Activated CD4-positive, alpha-beta T cell treated with anti-CD3 and anti-CD28 coated beads, Interleukin-2, amount 50 U/mL, for 48 hours (primary cell): ENCODE results near the gene TMC6.
"Not testable (repeated sequence)": the region's sequence is repeated elsewhere in the genome, so short reads cannot be mapped to it uniquely, and the experiment has no call there.

Source experiments
- DNase-seq, 2 experiments: peaks; one replicate each; pipeline ENCODE4 v3.0.0-alpha.2; 2020

The TMC6 gene

DNA sequence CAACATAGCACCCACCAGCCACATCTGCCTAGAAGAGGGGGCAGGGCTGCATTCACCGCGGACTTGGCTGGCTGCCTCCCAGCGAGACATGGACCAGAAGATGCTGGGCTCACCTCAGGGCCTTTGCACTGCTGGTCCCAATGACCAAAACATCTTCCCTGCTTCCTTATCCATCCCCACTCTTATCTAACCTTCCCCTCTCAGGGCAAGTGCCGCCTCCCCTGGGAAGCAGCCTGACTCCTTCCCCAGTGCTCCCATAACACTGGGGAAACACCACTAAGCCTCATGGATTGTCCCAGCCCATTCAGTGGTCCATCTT, 5.7 kb downstream of the TMC6 start:
- DNase-seq = no peak

- DNase-seq = no peak
Measured at GRCh38 chr17:78122216-78122930, 6.2 kb downstream of the TMC6 start.

DNA sequence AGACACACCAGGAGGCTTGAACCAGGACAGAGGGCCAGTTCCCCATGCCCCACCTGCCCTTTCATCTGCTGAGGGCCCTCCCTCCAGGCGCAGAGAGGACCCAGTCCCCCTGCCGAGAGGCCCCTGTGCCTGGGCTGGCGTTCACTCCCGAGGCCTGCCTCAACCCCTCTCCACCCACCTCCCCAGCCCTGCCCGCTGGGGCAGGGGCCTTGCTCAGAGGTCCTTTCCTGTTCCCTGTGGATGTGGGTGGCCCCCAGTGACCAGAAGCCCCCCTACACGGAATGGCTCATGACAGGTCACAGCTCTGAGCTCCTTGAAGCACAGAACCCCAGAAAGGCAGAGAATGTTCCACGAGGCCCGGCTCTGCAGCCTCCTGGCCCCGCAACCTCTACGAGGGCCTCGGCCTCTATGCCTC, 6.7 kb downstream of the TMC6 start:
- DNase-seq = no peak

DNA sequence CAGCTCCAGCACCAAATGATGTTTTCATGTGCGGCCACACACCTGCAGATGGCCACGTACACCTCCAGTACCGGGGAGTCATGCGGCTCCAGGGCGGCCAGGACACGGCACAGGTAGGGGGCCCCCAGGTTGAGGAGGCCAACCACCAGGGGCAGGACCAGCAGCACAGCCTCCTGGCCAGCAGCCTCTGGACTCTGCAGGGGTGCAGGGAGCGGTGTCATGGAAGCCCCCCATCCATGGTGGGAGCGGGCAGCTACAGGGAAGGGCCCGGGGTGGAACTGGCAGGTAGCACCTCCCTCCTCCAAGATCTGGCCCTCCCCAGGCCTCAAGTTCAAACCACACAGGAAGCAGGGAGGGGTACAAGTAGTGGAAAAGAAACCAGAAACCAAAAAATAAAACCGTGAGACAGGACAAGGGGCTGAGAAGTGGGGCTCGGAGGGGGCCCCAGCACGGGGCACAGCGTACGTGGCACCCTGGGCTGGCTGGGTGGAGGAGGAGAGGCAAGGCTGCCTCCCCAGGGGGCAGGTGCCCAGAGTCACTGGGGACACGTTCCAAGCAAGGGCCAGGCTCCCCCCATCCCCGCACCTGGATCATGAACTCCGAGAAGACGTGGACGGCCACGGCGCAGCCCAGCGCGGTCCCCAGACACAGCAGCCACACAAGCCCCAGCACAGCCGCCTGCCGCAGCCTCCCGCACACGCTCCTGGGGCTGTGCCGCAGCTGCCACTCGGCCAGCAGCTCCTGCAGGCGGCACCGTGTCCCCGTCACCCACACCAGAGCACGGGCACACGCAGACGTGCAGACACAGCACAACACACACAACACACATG, 7.4 kb downstream of the TMC6 start:
- DNase-seq = peak in 1 of 2 experiments; percentile 63

GRCh38 chr17:78120537-78120936, 8.0 kb downstream of the TMC6 start:
- no peak for DNase-seq

- DNase-seq = no peak
Measured at GRCh38 chr17:78118801-78119241, 9.7 kb downstream of the TMC6 start.

DNA sequence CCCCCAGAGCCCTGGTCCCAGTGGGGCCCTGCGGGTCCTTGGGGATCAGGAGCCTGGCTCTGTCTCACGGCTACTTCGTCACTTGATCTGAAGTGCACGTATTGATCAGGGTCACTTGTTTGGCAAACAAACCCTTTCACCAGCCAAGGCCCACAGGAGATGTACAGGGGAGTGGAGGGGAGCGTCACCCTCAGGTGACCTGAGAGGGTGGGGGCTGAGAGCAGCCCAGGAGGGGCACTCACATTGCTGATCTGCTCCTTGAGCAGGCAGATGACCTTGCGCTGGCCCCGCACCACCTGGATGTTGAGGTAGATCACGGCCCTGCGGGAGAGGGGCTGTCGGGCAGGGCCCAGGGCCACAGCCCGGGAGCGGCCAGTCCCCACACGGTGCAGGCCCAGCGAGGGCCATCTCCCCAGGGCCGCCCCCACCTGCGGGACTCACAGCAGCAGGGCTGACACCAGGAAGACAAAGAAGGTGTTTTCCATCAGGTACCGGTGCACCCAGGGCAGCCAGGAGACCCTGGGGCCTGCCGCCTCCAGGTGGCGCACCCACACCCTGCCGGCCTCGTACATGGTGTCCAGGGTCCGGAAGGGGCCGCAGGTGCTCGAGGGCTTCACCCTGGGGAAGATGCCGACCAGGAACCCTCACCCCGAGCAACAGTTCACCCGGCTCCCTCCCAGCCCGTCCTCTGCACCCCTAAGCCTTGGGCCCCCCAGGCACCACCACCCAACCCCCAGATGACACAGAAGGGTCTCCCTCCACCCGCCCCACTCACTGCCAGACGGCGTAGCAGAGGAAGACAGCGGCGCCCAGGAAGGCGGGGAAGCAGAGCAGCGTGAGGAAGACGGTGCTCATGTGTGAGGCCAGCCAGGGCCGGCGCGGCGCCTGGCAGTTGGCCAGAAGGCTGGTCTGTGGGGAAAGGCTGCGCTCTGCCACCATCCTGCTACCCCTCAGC, 11.3 kb downstream of the TMC6 start:
- DNase-seq = peak in 1 of 2 experiments; percentile 36

DNA sequence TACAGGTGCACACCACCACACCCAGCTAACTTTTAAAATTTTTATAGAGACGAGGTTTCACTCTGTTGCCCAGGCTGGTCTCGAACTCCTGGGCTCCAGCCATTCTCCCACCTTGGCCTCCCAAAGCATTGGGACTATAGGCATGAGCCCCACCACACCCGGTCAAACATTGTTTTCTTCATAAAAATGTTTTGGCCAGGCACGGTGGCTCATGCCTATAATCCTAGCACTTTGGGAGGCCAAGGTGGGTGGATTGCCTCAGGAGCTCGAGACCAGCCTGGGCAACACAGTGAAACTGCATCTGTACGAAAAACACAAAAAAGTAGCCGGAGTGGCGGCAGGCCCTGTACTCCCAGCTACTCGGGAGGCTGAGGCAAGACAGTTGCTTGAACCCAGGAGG, 12.1 kb downstream of the TMC6 start:
- no peak for DNase-seq

DNA sequence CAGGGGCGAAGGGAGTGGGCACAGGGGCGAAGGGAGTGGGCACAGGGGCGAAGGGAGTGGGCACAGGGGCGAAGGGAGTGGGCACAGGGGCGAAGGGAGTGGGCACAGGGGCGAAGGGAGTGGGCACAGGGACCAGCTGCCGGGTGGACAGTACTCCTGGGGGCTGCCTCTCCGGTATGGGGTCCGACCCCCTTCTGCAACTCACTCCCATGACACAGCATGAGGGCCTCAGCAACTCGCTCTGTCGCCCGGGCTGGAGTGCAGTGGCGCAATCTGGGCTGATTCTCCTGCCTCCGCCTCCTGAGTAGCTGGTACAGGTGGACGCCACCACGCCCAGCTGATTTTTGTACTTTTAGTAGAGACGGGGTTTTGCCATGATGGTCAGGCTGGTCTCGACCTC, 12.8 kb downstream of the TMC6 start:
- DNase-seq = not testable (repeated sequence)

DNA sequence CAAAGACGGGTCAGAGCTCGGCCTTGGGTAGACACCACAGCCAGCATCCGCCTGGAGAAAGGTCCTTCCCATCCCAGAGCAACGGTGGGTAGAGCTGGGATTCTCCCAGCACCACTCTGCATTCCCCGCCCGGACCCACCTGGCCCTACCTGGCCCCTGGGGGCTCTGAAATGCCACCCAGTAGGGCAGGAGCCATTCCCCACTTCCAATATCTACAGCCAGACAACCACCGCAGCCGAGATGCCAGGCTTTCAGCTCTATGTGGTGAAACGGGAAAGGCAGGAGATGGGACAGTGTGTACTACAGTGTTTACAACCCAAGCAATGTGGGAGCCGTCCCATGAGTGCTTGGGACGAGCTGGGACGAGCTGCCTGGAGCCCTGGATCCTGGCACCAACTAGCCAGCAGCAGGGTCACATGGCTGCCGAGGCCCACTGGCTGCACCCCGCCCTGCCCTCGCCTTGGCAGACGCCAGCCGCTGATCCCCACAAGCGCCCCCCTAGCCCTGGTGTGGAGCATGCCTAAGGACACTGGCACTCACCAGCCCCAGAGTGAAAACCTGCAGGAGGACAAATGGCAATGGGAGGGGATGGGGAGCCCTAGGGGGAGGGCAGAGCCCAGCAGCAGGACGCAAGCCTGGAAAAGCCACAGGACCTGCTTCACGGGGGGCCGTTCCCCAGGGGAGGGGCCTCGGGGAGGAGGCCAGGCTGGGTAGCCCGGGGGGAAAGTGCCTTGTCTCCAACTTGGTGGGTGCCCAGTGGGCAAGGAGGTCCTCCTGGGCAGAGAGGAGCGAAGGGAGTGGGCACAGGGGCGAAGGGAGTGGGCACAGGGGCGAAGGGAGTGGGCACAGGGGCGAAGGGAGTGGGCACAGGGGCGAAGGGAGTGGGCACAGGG, 13.5 kb downstream of the TMC6 start:
- no peak for DNase-seq

DNA sequence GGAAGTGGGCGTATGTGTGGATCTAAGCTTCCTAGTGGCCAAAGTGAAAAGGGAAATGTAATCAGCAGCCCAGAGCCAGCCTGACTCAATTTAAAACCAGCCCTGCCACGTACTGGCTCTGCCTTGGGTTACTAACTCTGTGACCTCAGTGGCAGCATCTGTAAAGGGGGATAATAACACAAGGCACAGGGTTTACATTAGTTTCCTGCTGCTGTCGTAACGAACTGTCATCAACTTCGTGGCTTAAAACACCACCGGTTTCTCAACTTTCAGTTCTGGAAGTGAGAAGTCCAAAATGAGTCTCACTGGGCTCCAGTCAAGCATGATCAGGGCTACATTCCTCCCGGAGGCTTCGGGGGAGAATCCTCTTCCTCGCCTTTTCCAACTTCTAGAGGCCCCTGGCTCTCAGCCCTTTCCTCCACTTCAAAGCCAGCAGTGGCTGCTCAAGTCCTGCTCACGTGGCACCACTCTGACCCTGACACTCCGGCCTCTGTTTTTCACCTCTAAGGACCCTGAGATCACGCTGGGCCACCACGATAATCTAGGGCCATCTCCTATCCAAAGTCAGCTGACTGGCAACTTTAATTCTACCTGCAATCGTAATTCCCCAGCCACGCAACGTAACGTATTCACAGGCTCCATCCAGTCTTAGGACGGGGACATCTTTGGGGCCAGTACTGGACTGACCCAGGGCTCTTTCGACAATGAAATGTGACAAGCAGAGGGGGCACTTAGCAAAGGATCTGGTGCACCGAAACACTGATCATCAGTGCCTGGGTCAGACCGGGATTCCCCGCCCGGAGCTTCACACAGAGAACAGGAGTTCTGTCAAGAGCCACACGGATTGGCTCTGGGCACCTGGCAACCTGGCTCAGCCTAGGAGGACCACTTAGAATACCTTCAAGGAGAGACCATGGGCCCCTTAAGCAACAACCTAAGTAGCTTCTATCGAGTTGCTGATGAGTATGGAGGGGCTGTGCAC, 14.5 kb downstream of the TMC6 start:
- peak; percentile 35 to 61 for DNase-seq

DNA sequence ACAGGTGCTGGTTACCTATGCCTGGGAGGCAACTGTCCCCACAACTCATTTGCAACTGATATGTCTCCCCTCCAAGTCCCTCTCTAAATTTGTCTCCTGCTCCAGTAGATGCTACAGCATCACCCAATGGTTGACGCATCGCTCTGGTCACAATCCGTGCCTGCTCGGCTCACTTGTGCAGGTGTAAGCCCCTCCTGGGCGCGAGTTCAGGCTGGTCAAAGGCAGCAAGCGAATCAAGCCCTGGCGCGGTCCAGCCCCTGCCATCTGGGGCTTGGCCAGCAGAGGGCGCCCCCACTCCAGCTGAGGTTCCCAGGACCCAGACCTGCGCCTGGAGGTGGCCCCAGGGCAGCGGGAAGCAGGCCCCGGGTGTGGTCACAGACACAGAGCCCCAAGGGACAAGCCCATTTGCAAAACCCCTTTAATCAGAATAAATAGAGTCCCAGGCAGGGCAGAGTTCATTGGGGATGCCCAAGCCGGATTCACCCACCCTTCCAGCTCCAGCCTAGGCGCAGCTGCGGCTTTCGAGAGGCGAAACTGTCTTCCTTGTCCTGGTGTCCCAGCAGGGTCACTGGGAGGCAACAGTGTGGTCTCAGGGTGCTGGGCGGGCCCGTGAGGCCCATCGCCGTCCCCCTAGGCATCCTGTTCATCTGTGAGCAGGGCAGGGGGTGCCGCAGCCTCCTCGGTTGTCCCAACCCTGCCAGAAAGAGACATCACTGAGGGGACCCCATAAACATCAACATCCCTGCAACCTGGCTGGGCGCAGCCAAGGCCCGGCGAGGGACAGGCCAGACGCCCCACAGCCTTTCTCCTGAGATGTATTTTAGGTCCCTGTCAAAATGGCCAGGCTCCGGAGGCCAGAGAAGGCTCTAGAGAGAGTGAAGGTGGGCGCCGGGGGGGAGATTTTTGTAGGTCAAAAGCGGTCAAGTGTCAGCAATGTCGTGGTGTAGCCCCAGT, 15.8 kb downstream of the TMC6 start:
- peak; percentile 88 to 89 for DNase-seq

DNA sequence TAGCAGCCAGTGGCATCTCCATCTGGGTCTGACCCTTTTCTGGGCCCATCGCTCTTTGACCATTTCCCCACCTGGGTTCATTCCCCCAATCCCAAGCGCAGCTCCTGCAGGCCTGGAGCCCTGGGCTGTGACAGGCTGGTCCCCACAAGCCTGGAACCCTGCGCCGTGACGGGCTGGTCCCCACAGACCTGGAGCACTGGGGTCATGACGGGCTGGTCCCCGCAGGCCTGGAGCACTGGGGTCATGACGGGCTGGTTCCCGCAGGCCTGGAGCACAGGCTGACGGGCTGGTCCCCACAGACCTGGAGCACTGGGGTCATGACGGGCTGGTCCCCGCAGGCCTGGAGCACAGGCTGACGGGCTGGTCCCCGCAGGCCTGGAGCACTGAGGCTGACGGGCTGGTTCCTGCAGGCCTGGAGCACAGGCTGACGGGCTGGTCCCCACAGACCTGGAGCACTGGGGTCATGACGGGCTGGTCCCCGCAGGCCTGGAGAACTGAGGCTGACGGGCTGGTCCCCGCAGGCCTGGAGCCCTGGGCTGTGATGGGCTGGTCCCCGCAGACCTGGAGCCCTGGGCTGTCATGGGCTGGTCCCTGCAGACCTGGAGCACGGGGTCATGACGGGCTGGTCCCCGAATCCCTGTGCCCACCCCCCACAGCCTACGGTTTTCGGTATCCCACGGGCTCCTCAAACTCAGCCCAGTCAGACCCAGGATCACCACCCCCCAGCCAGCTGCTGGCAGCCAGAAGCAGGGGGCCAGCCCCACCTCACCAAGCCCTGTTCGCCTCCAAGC, 16.6 kb downstream of the TMC6 start:
- DNase-seq = no peak

GRCh38 chr17:78111016-78111726, 17.4 kb downstream of the TMC6 start:
- no peak for DNase-seq

- DNase-seq = no peak
Measured at GRCh38 chr17:78110363-78111015, 18.1 kb downstream of the TMC6 start.

GRCh38 chr17:78109489-78109761, 19.1 kb downstream of the TMC6 start:
- DNase-seq = no peak

DNA sequence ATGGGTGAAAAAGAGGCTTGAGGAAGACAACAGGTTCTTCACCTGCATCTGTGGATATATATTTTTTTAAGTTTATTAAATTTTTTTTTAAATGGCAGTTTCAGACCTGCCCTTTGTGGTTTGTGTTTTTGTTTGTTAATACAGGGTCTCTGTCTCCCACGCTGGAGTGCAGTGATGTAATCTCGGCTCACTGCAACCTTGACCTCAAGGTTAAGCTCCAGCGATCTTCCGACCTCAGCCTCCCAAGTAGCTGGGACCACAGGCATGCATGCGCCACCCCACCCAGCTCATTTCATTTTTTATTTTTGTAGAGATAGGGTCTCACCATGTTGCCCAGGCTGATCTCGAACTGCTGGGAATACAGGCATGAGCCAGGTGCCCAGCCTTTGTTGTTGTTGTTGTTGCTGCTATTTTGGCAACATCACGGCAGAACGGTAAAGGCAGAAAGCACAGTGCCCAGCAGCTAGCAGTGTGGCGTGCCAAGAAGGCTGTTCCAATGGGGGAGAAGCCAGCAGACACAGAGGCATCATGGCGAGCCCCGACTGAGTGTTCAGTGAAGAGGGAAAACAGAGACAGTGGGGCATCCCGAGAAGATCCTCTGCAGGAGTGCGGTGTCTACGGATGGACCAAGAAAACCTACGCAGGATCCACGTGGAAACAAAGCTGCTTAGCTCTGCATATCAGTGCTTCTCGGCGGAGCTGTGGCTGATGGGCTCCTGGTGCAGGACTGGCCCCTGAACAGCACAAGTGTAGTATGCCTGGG, 19.6 kb downstream of the TMC6 start:
- DNase-seq = no peak
